K562 (cell line): ENCODE results near the gene ERC2. TPM values are rescaled to one million over a fixed set of nuclear protein-coding genes. Genes with fewer than 3 reads are reported as not detected.

Experiments used
- ATAC-seq: fragments of 200-7000 bp; cut with Tn5 transposase; 3 replicates; pipeline ENCODE4 v1.9.1; 2020; ENCODE audit warnings: moderate library complexity
- BruUV-seq: library from RNA; stranded (reverse); fragments of 400-500 nt; replicated peaks from 2 replicates; lab custom pipeline; 2021; lab: Mats Ljungman, UMichigan
- CTCF ChIA-PET: fragments of 300-600 bp; formaldehyde crosslinking; extraction: SDS; loops from one replicate; lab custom pipeline; 2021; ENCODE audit warnings: low intra/inter-chr PET ratio; lab: Yijun Ruan, JAX
- POLR2A ChIA-PET: fragments of 300-600, 350-650 bp; sonication (Branson Sonifier 250); formaldehyde crosslinking; extraction: SDS; loops from one replicate; lab custom pipeline; 2021; ENCODE audit warnings: antibody characterized with exemption, inconsistent platforms; lab: Yijun Ruan, JAX
- DNase-seq, 4 experiments: peaks; one replicate each; pipeline versions ENCODE4 v3.0.0 to v3.0.0-alpha.2; 2011 to 2018; ENCODE audit warnings: low spot score in 3 of 4, mixed read lengths in 3 of 4; ENCODE audit errors: extremely low read depth in 1 of 4
- FAIRE-seq: peaks from 2 replicates; lab custom pipeline; 2011; peaks lifted over from hg19 to GRCh38; lab: Jason Lieb, UNC
- H2AFZ ChIP-seq: 2 replicates; pipeline ENCODE4 v1.6.0; 2011; ENCODE audit warnings: low read depth, low read length, control low read depth, inconsistent platforms
- H3K27ac ChIP-seq: fragments of 200-600 bp; 3 replicates; pipeline ENCODE4 v1.8.0; 2011; ENCODE audit warnings: low read depth, mild to moderate bottlenecking, control low read depth, inconsistent platforms, low read length, moderate library complexity, mixed read lengths; ENCODE audit errors: extremely low read depth
- H3K27me3 ChIP-seq, 2 experiments: fragments of 300-600 bp in 1 of 2; 2 replicates in 1 of 2; 3 replicates in 1 of 2; pipeline versions ENCODE4 v1.6.0 to v1.8.0; 2011; ENCODE audit warnings: inconsistent platforms in 2 of 2, low read length in 2 of 2, mild to moderate bottlenecking in 1 of 2, mixed read lengths in 1 of 2, moderate library complexity in 1 of 2; ENCODE audit not compliant: control insufficient read depth in 2 of 2, insufficient read depth in 2 of 2
- H3K36me3 ChIP-seq: fragments of 300-600 bp; 3 replicates; pipeline ENCODE4 v1.8.0; 2011; ENCODE audit warnings: mild to moderate bottlenecking, low read length, inconsistent platforms; ENCODE audit not compliant: control insufficient read depth, insufficient read depth
- H3K4me1 ChIP-seq, 2 experiments: fragments of 200-600 bp in 1 of 2; replicated peaks in 1 of 2; 2 replicates in 1 of 2; 3 replicates in 1 of 2; pipeline versions ENCODE4 v1.5.1 to v1.8.0; 2011; ENCODE audit warnings: inconsistent platforms in 2 of 2, low read length in 2 of 2, mild to moderate bottlenecking in 1 of 2, mixed read lengths in 1 of 2, moderate library complexity in 1 of 2; ENCODE audit not compliant: control insufficient read depth in 2 of 2, insufficient read depth in 2 of 2
- H3K4me2 ChIP-seq: 2 replicates; pipeline ENCODE4 v1.6.1; 2011; ENCODE audit warnings: low read length, control low read depth, inconsistent platforms, mixed read lengths; ENCODE audit not compliant: insufficient read depth
- H3K4me3 ChIP-seq: fragments of 200-600 bp; sonication (generic), shearing (Covaris generic); 2 replicates; pipeline ENCODE4 v1.5.1; 2016; ENCODE audit warnings: control low read depth, inconsistent platforms
- H3K79me2 ChIP-seq: fragments of 200-600 bp; 3 replicates; pipeline ENCODE4 v1.8.0; 2011; ENCODE audit warnings: low read length, inconsistent platforms; ENCODE audit not compliant: control insufficient read depth, insufficient read depth
- H3K9ac ChIP-seq, 2 experiments: 2 replicates each; pipeline versions ENCODE4 v1.6.0 to v1.6.1; 2011; ENCODE audit warnings: low read depth in 2 of 2, low read length in 2 of 2, control low read depth in 1 of 2, inconsistent platforms in 1 of 2, mild to moderate bottlenecking in 1 of 2, mixed read lengths in 1 of 2; ENCODE audit not compliant: insufficient read depth in 1 of 2
- H3K9me1 ChIP-seq: one replicate; pipeline ENCODE4 v1.6.0; 2011; ENCODE audit warnings: inconsistent platforms, mild to moderate bottlenecking, low read length, moderate library complexity; ENCODE audit not compliant: control insufficient read depth, insufficient read depth
- H3K9me3 ChIP-seq: replicated peaks from 2 replicates; pipeline ENCODE4 v1.5.1; 2011; ENCODE audit warnings: low read depth, low read length, inconsistent platforms; ENCODE audit not compliant: control insufficient read depth, insufficient read depth
- H4K20me1 ChIP-seq: replicated peaks from 2 replicates; pipeline ENCODE4 v1.6.1; 2011; ENCODE audit warnings: low read length, inconsistent platforms, mixed read lengths; ENCODE audit not compliant: control insufficient read depth, insufficient read depth
- CTCFL ChIP-seq: IDR thresholded peaks from 2 replicates; pipeline ENCODE4 v1.6.1; 2011; ENCODE audit warnings: borderline replicate concordance, low read depth, mild to moderate bottlenecking, moderate library complexity, low read length; ENCODE audit not compliant: insufficient read depth, poor library complexity, severe bottlenecking
- ERF ChIP-seq: fragments of 450-650 bp; formaldehyde crosslinking; IDR thresholded peaks from 2 replicates; pipeline ENCODE4 v1.4.0; 2020; ENCODE audit warnings: mild to moderate bottlenecking, mixed read lengths
- NRF1 ChIP-seq, 2 experiments: fragments of 450-650 bp; IDR thresholded peaks in 1 of 2; conservative IDR thresholded peaks in 1 of 2; 2 replicates each; pipeline ENCODE4 v1.6.1; 2014; ENCODE audit warnings: mild to moderate bottlenecking in 2 of 2
- PRPF4 ChIP-seq: fragments of 200-400 bp; formaldehyde crosslinking; IDR thresholded peaks from one replicate; pipeline ENCODE4 v1.6.1; 2017; ENCODE audit warnings: low read length, low read depth, mild to moderate bottlenecking; ENCODE audit not compliant: insufficient read depth, poor library complexity, severe bottlenecking
- PURB ChIP-seq: sonication (generic); formaldehyde crosslinking; IDR thresholded peaks from 2 replicates; pipeline ENCODE4 v1.9.0; 2021; ENCODE audit warnings: low read depth, mild to moderate bottlenecking, missing genetic modification reagents
- RBBP5 ChIP-seq: fragments of 200-600 bp; sonication (generic); IDR thresholded peaks from 2 replicates; pipeline ENCODE4 v1.6.1; 2012; ENCODE audit warnings: borderline replicate concordance, mild to moderate bottlenecking, low read length, control low read depth, inconsistent platforms; ENCODE audit not compliant: insufficient read depth, poor library complexity, severe bottlenecking
- RFX5 ChIP-seq: IDR thresholded peaks from 2 replicates; pipeline ENCODE4 v1.6.1; 2011; ENCODE audit warnings: low read depth, mild to moderate bottlenecking, improper control_type of control experiment, low read length
- SRSF7 ChIP-seq: fragments of 200-400 bp; formaldehyde crosslinking; optimal IDR thresholded peaks from 2 replicates; pipeline ENCODE3; 2017; ENCODE audit warnings: mild to moderate bottlenecking, low read depth, low read length
- TAF15 ChIP-seq: fragments of 200-400 bp; formaldehyde crosslinking; IDR thresholded peaks from 2 replicates; pipeline ENCODE4 v1.6.1; 2017; ENCODE audit warnings: mild to moderate bottlenecking, low read depth, low read length, moderate library complexity
- TCFL5 ChIP-seq: fragments of 250-450 bp; sonication (Bioruptor Pico); conservative IDR thresholded peaks from 2 replicates; pipeline ENCODE4 v1.6.1; 2021; ENCODE audit warnings: mild to moderate bottlenecking, moderate library complexity, matching md5 sums
- ZNF212 ChIP-seq: fragments of 450-650 bp; formaldehyde crosslinking; IDR thresholded peaks from 2 replicates; pipeline ENCODE4 v1.4.0; 2020; ENCODE audit warnings: mild to moderate bottlenecking
- WGBS: fragments of 100-300 bp; shearing (Covaris generic); methylation state at CpG from one replicate; pipeline ENCODE4 v1.1.6; 2016; ENCODE audit warnings: low coverage, mixed read lengths; ENCODE audit not compliant: insufficient coverage; ENCODE audit errors: missing lambda C conversion rate; 5-methylcytosine and 5-hydroxymethylcytosine counted together
- in situ Hi-C: fragments of 300-500 bp; cut with MboI; formaldehyde crosslinking; loops from 4 replicates; pipeline ENCODE4 v1.15.0; 2018; ENCODE audit warnings: inconsistent platforms, mixed read lengths
- intact Hi-C: fragments of 100-400 bp; cut with micrococcal nuclease; formaldehyde crosslinking; loops from 2 replicates; pipeline ENCODE4 v1.14.2; 2022
- polyA plus RNA-seq, 8 experiments: library from polyadenylated mRNA; depleted of rRNA in 4 of 8; stranded (reverse) in 5 of 8; unstranded in 3 of 8; fragments of >200 nt; fragmentation: Nextera tagmentation in 2 of 8; fragmentation: Illumina TruSeq in 1 of 8; extraction: Ambion mirVana in 2 of 8; extraction: Trizol in 1 of 8; gene quantifications; 2 replicates each; pipeline versions ENCODE4 v1.2.1 to v1.2.3, GENCODE V29; 2011 to 2014; ENCODE audit warnings: inconsistent platforms in 1 of 8, missing spikeins in 1 of 8
- total RNA-seq, 7 experiments: library from RNA; depleted of rRNA in 6 of 7; stranded (reverse); fragments of >200 nt in 6 of 7; fragmentation: Illumina TruSeq in 2 of 7; extraction: Trizol in 2 of 7; gene quantifications; 2 replicates each; pipeline versions ENCODE4 v1.2.1 to v1.2.3, GENCODE V29; 2011 to 2021; ENCODE audit warnings: low replicate concordance in 1 of 7
- TF ChIP-seq, protein P1 (sequence below): fragments of 450-650 bp; IDR thresholded peaks from 2 replicates; pipeline ENCODE4 v1.7.1; 2018; ENCODE audit warnings: mild to moderate bottlenecking, low read depth; ENCODE audit not compliant: partially characterized antibody

The ERC2 gene
- total and polyA plus RNA-seq, 9 of the 15 experiments (the other 6 are each of a cell fraction or from before 2014, with no cell fraction given) = 0.04 to 0.18 (median 0.07) TPM; not detected in 2

DNA sequence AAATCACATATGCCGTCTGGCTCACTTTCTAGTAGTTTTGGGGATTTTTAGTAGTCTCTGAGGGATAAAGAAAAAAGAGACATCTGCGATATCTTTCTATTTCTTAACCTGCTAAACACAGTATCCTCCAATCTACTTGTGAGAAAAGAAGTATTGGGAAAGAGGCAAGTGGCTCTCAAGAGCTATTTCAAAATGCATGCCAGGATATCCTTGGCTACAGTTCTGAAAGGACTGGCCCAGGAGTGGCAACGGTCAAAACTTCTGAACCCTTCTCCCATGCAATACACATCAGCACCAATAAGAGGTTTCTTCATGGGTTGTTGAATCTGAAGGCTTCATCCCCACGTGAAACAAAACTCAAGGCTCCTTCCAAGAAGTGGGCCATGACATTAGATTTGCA is 777.1 kb downstream of the ERC2 start:
- Histone ChIP-seq H3K9ac (no peak overlapping the region), H3K27ac (no peak overlapping the region), H4K20me1 (no peaks in the 10 kb centered on the region; the same call in 1 of the 2 replicates), H3K36me3 (no peaks in the 10 kb centered on the region), H3K9me3 (no peaks in the 10 kb centered on the region), H3K4me1 (no peaks in the 10 kb centered on the region), H3K79me2 (no peaks in the 10 kb centered on the region), H3K9me1 (no peaks in the 10 kb centered on the region), H3K27me3 (no peaks in the 10 kb centered on the region; a peak in 1 of 5 replicates), H3K4me3 (no peak overlapping the region), H3K4me2 (no peak overlapping the region), H2AFZ (no peak overlapping the region)
- ChIA-PET CTCF (no interaction called here), POLR2A (interaction anchor here (0.6 kb wide), 1 partner anchor 139 kb away, joined by 3 read pairs; no protein-coding TSS in a partner anchor)
- no TSS peak for BruUV-seq
- FAIRE-seq = no peak
- in situ Hi-C loops (no loop called here), intact Hi-C loops (no loop called here)
- no peak for TF ChIP-seq ZNF212 (CRISPR knock-in tag)
- TF ChIP-seq NRF1 (conservative IDR thresholded peaks at IDR 0.05 in 1 of 2, IDR thresholded peaks at IDR 0.05 in 1 of 2) = no peak
- no peak for TF ChIP-seq RFX5
- TF ChIP-seq, protein P1, sequence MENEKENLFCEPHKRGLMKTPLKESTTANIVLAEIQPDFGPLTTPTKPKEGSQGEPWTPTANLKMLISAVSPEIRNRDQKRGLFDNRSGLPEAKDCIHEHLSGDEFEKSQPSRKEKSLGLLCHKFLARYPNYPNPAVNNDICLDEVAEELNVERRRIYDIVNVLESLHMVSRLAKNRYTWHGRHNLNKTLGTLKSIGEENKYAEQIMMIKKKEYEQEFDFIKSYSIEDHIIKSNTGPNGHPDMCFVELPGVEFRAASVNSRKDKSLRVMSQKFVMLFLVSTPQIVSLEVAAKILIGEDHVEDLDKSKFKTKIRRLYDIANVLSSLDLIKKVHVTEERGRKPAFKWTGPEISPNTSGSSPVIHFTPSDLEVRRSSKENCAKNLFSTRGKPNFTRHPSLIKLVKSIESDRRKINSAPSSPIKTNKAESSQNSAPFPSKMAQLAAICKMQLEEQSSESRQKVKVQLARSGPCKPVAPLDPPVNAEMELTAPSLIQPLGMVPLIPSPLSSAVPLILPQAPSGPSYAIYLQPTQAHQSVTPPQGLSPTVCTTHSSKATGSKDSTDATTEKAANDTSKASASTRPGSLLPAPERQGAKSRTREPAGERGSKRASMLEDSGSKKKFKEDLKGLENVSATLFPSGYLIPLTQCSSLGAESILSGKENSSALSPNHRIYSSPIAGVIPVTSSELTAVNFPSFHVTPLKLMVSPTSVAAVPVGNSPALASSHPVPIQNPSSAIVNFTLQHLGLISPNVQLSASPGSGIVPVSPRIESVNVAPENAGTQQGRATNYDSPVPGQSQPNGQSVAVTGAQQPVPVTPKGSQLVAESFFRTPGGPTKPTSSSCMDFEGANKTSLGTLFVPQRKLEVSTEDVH = no peak
- TF ChIP-seq TAF15 = no peak
- TF ChIP-seq SRSF7 = no peak
- TF ChIP-seq ERF = no peak
- TF ChIP-seq CTCFL = no peak
- no peak for TF ChIP-seq TCFL5 (CRISPR knock-in tag)
- no peak for TF ChIP-seq PRPF4
- no peak for TF ChIP-seq PURB (CRISPR knock-in tag)
- TF ChIP-seq RBBP5 = no peak
- no peak for DNase-seq
- WGBS = 3% methylated on average over 4 of the region's 4 CpGs
- no peak for ATAC-seq
